Epithelial cell of esophagus (primary cell): Measurements from ENCODE around the gene PCBD1.

Source experiments
- DNase-seq: peaks from one replicate; pipeline ENCODE4 v3.0.0; 2010; ENCODE audit warnings: low read depth
- H3K4me3 ChIP-seq: 2 replicates; pipeline ENCODE4 v1.5.1; 2011; ENCODE audit warnings: mild to moderate bottlenecking, low read length, control low read depth
- TF ChIP-seq, protein P1 (sequence below): IDR thresholded peaks from 2 replicates; pipeline ENCODE4 v1.5.1; 2011; ENCODE audit warnings: low read depth, mild to moderate bottlenecking, low read length, control low read depth, inconsistent platforms; ENCODE audit not compliant: insufficient read depth; ENCODE audit errors: missing control alignments

Gene PCBD1

DNA sequence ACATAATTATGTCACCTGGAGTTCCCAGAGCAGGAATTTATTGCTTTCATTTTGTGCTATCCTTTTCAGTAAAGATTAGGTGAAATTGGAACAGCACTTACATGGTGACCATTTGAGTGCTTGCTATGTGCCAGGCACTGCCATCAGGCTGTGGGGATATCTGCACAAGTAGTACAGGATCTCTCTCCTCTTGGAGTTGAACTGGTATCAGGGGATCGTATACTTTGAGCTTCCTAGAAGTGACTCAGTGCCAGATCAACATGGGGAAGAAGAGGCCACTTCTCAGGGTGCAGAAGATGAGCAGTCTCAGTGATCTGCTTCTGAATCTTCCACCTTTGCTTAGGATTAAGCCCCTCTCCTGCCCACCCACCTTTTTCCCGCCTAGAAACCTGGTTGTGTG is 43.1 kb downstream of the PCBD1 start:
- no peak for DNase-seq
- H3K4me3 ChIP-seq = no peak overlapping the region
- TF ChIP-seq, protein P1, sequence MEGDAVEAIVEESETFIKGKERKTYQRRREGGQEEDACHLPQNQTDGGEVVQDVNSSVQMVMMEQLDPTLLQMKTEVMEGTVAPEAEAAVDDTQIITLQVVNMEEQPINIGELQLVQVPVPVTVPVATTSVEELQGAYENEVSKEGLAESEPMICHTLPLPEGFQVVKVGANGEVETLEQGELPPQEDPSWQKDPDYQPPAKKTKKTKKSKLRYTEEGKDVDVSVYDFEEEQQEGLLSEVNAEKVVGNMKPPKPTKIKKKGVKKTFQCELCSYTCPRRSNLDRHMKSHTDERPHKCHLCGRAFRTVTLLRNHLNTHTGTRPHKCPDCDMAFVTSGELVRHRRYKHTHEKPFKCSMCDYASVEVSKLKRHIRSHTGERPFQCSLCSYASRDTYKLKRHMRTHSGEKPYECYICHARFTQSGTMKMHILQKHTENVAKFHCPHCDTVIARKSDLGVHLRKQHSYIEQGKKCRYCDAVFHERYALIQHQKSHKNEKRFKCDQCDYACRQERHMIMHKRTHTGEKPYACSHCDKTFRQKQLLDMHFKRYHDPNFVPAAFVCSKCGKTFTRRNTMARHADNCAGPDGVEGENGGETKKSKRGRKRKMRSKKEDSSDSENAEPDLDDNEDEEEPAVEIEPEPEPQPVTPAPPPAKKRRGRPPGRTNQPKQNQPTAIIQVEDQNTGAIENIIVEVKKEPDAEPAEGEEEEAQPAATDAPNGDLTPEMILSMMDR = no peak

DNA sequence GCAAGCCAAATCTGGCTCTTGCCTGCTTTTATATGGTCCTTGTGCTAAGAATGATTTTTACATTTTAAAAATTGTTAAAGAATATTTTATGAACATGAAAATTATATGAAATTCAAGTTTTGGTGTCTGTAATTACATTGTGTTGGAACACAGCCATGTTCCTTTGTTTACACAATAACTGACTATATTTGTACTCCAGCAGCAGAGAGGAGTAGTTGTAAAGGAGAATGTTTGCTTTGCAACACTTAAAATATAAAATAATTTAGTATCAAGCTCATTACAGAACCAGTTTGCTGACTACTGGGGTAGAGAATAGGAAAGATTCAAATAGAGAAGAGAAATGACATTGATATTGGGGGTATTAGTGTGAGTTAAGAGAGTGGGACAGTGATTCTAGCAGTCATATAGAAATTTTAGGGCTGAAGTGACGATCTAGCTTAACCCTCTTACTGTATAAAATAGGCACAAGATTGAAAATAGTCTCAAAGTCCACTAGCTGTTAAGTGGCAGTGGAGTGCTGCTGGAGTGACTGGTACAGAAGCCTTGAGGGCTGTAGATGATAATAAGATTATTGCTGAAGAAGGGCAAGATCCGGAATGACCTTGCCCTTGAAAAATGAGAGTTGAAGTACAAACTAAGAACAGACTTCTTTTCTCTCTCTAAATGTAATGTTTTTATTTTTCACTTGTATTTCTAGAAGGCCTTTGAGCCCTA is 44.4 kb downstream of the PCBD1 start:
- DNase-seq = no peak
- TF ChIP-seq, protein P1 = no peak
- H3K4me3 ChIP-seq = no peak overlapping the region

DNA sequence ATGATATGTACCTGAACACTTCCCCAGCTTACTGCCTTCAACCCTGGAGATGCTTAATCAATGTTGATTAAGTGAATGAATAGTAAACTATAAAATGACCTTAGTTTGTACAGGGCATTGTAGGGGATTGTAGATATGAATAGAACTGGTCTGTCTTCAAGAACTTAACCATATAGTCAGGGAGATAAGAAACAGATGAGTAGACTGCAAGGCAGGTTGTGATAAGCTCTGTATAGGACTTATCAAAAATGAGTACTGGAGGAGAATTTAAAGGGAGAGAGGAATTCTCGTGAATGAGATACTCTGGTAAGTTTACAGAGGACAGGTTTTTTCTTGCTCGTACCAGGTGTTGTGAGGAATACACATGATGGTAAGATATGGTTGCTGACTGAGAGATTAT is 45.0 kb downstream of the PCBD1 start:
- no peak for DNase-seq
- TF ChIP-seq, protein P1 = no peak
- H3K4me3 ChIP-seq = no peak overlapping the region

DNA sequence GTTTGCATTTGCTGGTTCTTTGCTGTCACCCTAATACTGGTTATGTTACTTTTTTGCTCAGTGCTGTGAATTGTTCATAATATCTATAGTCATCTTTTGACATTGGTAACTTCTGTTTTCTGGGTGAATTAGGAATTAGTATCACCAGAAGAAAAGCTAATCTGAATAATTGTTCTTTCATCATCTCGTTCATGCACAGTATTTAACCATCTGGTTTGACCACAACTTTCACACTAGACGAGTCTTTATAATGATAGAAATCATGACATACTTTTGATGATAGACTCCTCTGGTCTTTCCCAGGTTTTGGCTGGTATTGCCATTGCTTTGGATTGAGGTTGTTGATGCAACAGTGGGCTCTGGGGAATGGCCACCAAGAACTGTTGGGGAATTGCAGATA is 47.5 kb downstream of the PCBD1 start:
- TF ChIP-seq, protein P1 = no peak
- no peak overlapping the region for H3K4me3 ChIP-seq
- DNase-seq = no peak

DNA sequence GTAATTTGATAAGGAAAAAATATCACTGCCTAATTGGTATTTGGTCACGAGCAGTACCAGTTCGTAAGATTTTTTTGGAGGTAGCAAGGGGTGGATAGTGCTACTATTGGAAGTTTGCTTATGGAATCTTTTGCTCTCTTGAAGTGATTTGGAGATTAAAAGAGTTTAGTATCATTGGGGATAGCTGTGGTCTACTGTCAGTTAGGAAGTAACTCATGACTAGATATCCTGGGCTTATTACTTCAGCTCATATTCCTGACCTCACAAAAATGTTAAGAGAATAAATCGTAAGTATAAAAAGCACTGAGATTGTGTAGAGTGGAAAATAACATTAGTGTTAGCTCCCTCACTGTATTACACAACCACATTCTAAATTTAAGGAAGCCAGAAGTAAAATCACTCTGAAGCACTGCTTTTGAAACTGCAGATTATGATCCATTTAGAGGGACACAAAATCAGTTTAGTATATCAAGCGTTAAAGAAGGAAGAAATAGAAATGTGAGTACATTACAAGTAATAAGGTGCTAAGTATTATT is 50.0 kb downstream of the PCBD1 start:
- H3K4me3 ChIP-seq = no peak overlapping the region
- TF ChIP-seq, protein P1 = no peak
- no peak for DNase-seq

DNA sequence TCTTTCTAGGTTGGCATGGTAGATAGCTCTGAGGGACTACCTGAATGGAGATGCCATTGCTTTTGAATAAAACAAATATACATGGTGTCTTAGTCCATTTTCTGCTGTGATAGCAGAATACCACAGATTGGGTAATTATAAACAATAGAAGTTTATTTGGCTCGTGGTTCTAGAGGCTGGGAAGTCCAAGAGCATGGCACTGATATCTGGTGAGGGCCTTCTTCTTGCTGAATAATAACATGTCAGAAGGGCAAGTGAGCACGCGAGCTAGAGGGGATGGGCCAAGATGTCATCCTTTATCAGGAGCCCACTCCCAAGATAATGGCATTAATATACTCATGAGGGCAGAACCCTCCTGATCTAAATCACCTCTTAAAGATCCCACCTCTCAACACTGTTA is 50.7 kb downstream of the PCBD1 start:
- TF ChIP-seq, protein P1 = no peak
- no peak for DNase-seq
- no peak overlapping the region for H3K4me3 ChIP-seq

DNA sequence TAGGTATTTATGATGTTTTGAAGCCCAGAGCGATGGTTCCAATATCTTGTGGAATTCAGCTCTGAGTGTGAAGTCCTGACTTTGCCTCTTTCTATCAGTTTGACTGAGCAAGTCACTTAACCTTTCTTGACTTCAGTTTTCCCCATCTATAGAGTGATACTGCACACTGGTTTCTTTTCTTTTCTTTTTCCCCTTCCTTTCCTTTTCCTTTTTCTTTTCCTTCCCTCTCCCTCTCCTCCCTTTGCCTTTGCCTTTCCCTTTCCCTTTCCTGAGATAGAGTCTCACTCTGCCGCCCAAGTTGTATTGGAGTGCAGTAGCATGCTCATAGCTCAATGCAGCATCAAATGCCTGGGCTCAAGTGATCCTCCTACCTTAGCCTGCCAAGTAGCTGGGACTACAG is 52.0 kb downstream of the PCBD1 start:
- no peak for DNase-seq
- TF ChIP-seq, protein P1 = no peak
- no peak overlapping the region for H3K4me3 ChIP-seq
